Jurkat, Clone E6-1 (cell line): Measurements from ENCODE around the gene IL1RAPL2. TPM values are rescaled to one million over a fixed set of nuclear protein-coding genes. Genes with fewer than 3 reads are reported as not detected.
"Not testable (repeated sequence)": the region's sequence is repeated elsewhere in the genome, so short reads cannot be mapped to it uniquely, and the experiment has no call there.

ENCODE experiments used
- DNase-seq: peaks from one replicate; pipeline ENCODE4 v3.0.0-alpha.2; 2011; ENCODE audit warnings: low read depth, low spot score
- H3K4me3 ChIP-seq: 2 replicates; pipeline ENCODE4 v1.5.1; 2011; ENCODE audit warnings: mild to moderate bottlenecking, low read length, control low read depth, moderate library complexity
- polyA plus RNA-seq: library from polyadenylated mRNA; unstranded; fragments of >200 nt; gene quantifications from one replicate; pipeline ENCODE4 v1.2.1, GENCODE V29; 2012; ENCODE audit warnings: missing spikeins; ENCODE audit not compliant: insufficient read length, insufficient read depth

Gene IL1RAPL2
- polyA plus RNA-seq: not detected

DNA sequence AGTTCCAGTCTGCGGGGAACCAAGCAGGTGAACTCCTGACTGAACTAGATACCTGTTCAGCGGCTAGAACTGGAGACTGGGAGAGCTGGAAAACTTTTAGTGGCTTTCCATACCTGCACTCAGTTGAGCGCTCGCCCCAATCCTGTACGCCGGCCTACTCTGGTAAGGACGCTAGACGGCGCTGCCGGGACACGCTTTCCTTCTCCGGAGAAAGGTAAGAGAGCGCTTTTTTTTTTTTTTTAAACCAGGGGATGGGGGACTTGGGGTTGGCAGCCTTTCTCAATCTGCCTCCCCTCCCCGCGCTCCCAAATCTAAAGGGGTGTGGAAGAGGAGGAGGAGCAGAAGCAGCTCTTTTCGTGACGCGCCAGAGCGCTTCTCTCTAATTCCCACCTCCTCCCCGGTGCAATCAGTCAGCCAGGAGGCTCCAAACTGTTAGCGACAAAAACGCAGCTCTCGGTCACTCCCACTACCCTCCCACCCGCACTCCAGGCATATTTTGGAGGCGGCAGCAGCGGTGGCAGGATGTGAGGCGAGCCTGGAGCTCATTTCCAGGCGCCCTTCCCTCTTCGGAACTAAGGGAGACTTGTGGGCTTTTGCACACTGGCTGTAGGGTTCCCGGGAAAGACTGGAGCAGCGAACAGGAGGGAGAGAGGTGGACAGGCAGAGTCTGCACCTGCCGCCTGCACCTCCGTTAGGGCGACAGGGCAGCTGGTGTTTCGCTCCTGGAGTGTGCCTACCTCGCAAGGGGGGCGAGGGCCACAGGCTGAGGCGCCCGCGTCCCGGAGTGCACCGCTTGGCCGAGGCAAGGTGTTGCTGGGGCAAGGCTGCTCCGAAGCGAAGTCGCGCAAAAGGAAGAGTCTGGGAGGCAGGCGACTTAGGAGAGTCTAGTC lies at the start of gene IL1RAPL2:
Gene IL1RAPL2 (plus strand): TSS at position 409 of the 890 bp plus-strand sequence.
- H3K4me3 ChIP-seq: no peak within 1 kb of the TSS
- no peak for DNase-seq

DNA sequence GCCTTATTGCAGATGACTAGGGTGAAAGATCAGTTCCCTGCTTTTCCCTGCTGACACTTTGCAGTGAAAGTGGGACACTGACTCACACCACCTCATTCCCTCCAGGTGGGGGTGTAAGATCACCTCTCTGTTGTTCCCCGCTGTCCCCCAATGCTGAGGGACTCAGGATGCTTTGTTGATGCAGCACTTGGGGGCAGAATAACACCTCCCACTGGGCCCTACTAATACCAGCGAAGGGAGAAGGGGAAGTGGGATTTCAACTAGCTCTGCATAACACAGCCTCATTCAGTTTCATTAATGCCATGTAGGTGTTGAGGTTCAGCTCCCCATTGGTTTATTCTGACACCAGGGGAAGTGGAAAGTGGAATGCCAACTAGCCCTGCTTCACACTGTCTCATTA lies 43.6 kb upstream of the IL1RAPL2 start:
- no peak for DNase-seq
- H3K4me3 ChIP-seq: no peak overlapping the region

DNA sequence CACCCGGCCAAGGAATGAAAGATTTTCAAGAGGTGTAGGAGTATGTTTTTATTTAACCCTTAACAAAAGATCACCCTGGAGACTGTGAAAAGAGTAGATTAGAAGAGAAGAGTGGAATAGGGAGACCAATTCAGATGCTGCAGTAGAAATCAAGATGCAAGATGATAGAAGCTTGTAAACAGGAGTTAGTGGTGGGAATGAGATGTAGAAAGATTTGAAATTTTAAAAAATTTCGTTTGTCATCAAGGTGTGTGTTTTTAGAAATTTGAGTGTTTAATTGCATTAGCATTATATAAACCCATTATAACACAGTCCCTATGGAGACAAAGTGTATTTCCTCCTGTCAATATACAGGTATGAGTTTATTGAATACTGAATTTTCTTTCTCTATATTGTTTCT lies 42.1 kb upstream of the IL1RAPL2 start:
- H3K4me3 ChIP-seq: no peak overlapping the region
- no peak for DNase-seq

DNA sequence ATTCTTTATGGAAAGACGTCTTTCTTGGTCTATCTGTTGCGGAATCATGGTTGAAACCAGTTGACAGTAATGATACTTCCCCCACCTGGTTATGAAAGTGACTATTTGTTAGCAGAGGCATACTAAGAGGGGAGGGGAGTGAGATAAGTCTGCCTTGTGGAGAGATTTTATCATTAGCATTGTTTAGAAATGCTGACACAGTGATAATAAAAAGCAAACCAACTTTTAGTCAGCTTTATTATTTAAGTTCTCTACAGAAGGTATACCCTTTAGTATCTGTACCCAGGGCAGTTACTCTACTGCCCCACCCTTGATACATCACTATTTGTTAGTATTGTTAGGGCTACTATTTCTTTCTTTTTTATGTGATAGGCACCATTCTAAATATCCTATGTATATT lies 26.9 kb upstream of the IL1RAPL2 start:
- DNase-seq: no peak
- no peak overlapping the region for H3K4me3 ChIP-seq

DNA sequence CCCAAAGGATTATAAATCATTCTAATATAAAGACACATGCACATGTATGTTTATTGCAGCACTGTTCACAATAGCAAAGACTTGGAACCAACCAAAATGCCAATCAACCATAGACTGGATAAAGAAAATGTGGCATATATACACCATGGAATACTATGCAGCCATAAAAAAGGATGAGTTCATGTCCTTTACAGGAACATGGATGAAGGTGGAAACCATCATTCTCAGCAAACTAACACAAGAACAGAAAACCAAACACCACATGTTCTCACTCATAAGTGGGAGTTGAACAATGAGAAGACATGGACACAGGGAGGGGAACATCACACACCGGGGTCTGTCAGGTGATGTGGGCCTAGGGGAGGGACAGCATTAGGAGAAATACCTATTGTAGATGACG lies 23.6 kb upstream of the IL1RAPL2 start:
- not testable (repeated sequence) for DNase-seq, H3K4me3 ChIP-seq

DNA sequence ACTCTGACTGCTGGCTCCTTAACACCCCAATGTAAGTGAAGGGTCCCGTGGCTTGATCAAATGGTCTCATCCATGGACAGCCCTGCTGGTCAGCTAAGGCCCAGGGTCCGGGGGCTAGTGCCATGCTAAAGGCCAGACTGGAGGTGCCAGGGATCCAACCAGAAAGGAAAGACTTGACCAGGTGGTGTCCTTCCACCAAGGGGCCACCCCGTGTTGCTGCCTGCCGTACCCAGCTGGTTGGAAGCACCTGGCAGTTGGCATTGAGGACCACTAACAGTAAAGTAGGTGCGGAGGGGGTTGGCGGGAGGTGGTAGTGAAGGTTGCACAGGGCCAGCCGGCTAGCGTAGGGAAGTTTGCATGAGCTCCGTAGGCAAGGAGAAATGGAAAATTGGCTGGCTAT lies 1.7 kb upstream of the IL1RAPL2 start:
- no peak overlapping the region for H3K4me3 ChIP-seq
- no peak for DNase-seq

DNA sequence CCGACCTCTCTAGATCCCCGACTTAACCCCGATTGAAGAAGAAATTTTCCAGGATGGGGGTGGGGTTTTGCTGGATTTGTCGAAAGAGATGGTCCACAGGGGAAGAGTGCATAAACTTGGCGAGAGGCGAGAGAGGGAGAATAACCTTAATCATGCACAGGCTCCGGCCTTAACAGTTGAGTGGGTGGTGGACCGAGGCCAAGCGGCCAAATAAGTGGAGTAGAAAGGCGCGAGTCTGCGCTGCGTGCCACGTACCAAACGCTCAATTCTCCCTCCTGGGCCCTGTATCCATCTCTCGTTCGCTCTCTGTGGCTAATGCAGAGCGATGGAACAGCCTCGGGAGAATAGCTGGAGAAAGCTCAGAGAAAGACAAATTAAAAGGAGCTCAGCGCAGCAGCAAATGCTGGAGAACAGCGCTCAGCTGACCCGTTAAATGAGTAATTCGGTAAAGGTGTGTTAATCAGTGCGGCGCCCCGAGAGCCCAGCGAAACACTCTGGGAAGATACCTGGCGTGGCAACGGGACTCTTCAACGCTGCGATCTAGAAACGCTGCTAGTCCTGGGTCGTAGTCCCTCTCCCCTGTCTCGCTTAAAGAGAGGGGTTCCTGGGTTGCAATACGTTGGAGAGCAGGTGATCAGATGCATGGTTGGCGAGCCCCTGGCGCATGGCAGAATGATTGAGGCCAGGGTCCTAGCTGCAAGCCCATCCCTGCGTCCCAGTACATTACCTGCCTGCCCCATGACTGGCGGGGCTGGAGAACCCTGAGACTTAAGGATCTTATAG lies 887 bp upstream of the IL1RAPL2 start:
- no peak for DNase-seq
- no peak overlapping the region for H3K4me3 ChIP-seq

DNA sequence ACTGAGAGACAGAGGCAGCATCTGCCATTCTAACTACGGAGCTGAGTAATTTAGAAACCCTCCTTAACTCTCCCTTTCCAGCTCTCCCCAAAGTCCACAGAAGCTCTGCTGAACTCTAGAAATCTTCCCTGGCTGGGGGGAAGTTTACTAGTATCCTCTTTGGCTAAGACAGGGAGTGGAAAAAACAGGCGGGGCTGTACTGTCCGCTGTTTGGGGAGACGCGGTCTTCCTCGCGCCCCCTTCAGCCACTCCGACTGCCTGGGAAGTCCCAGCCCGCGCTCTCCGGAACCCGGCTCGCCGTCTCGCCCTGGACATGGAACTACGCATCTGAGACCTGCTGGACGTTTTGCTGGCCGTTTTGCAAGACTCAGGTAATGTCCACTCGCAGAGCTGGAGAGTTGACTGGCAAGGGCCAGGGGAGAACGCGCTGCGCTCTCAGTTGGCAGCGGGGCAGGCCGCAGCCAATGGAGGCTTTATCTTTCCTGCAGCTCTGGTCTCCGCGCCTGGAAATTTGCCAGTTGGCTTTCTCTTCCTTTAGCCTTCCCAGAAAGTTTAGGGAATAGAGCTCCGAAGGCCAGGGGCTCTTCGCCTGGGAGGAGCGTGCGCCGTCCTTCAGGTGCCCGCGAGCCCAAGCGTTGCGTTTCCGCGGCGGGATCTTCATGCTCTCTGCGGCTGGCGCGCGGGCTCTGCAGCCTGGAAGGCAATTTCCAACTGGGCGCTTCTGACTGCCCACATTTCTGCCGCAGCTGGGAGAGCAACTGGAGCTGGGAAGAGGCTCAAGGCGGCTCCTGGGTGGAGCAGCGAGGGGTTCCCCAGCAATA lies 892 bp downstream of the IL1RAPL2 start:
- no peak for DNase-seq
- H3K4me3 ChIP-seq: no peak overlapping the region

DNA sequence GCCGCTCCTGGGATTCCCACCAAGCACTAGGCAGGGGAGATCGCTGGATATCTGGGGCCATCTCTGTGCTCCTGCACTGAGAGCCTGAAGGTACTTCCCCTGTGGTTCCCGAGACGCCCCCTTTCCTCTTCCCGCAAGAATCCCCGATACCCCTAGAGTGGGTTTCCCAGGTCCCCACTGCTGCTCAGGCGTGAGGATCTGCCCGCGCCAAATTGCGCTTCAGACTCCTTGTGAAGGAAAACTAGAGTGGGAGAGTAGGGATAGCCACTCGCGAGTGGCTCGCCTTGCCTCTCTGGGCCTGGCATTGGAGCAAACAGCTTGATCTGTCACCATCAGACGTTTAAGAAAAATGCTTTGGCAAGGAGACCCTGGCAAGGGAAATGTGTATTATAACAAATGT lies 1.5 kb downstream of the IL1RAPL2 start:
- no peak for DNase-seq
- H3K4me3 ChIP-seq: no peak overlapping the region

DNA sequence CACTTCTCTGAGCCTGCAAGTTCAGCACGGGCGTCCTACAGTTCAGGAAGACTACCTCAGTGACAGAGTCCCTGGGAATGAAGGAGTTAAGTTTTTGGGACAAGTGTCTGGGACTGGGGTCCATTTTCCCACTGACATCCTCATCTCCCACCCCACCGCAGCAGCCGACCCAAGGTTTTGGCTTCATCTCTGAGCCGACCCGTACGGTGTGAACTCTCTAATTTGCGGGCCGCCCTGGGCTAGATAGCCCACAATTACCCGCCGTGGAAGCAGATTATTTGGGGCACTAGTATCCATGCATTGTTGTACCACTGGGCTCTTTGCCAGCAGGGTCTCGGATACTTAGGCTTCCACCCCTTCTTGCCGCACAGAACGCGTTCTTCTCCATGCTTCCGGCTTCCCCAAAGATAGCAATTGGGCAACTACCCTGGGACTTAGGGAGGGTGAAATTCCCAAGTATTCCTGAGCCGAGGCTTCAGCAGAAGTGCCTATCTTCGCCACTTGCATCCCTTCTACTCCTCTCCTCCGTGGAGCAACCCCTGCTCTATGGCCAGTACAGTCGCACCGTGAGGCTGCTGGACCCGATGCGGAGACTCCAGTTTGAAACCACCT lies 2.4 kb downstream of the IL1RAPL2 start:
- no peak for DNase-seq
- H3K4me3 ChIP-seq: no peak overlapping the region

DNA sequence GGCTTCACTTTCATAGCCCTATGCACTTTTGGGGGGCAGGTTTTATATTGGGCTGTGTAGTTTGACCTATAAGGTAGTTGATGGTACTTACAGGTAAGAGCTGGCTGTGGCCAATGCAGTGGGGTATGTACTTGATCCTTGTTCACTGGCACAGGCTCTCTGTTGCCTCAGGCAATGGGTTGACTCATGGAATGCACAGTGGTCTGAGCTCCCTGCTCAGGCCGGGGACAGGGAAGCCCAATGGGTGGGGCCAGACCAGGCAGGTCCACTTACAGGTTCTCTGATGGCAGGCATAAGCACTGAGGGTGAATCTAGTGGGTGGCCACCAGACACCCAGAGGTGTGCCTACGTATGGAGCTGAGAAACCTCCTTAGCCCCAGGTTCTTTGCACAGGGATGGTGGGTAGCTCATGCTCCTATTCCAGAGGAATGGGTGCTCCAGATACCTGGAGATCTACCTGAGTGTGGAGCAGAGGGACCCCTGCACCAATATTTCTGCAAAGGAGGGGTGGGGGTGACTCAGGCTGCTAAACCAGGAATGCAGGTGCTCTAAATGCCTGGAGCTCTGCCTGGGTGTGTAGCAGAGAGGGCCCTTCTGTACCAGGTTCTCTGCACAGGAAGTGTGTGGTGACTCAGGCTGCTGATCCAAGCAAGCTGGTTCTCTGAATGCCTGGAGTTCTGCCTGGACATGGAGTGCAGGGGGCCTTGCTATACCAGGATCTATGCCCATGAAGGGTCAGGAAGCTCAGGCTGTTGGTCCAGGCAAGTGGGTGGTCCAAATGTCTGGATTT lies 52.3 kb downstream of the IL1RAPL2 start:
- DNase-seq: no peak
- no peak overlapping the region for H3K4me3 ChIP-seq

DNA sequence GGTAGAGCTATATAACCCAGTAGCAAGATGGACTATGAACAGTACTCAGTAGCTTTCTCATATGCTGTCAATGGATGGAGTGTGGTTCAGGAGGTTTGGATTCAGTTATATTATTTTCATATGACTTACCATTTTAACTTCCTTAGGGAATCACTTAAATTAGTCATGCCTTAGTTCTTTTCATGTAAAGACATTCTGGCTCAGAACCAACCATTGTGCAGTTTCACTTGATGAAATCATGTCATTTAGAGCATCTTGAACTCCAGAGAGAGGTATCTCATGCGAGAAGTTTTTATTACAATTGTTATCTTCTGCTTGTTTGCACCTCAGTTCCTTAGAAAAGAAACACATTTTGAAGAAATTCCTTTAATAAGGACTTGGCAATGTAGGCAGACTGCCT lies 55.8 kb downstream of the IL1RAPL2 start:
- no peak for DNase-seq
- H3K4me3 ChIP-seq: no peak overlapping the region

DNA sequence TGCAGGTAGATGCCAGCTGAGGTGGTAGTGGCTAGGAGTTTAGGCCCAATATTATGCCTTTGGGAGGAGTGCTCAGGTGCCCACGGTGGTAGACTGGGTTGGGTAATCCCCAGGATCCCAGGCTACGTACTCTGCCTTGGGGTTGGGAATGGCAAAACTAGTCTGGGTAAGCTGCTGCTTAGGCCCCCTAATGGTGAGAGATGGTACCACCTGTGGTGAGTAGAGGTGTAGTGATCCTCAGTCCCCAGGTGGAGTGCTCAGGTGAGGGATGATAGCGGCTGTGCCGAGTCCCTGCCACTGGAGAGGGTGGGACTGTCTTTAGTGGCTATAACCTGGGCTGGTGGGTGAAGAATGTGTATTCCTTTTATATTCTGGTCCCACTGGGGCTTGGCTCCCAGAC lies 75.2 kb downstream of the IL1RAPL2 start:
- H3K4me3 ChIP-seq: no peak overlapping the region
- no peak for DNase-seq

DNA sequence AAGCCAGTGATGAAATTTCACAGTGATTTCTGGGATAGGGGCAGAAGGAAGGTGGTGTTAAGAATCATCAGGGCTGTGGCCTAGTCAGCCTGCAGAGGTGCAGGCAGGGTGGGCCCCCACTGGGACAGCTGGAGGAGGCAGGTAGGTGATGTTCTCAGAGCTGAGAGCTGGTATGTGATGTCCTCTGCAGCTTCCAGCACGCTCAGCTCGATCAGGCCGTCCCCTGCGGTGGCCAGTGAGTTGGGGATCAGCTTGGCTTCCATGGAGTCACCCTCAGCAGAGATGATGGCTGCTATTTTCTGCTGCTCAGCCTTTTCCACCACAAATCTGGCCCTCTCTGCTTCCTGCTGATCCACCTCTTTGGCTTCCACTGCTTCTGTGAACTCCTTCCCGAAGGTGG lies 81.1 kb downstream of the IL1RAPL2 start:
- DNase-seq: no peak
- H3K4me3 ChIP-seq: no peak overlapping the region

DNA sequence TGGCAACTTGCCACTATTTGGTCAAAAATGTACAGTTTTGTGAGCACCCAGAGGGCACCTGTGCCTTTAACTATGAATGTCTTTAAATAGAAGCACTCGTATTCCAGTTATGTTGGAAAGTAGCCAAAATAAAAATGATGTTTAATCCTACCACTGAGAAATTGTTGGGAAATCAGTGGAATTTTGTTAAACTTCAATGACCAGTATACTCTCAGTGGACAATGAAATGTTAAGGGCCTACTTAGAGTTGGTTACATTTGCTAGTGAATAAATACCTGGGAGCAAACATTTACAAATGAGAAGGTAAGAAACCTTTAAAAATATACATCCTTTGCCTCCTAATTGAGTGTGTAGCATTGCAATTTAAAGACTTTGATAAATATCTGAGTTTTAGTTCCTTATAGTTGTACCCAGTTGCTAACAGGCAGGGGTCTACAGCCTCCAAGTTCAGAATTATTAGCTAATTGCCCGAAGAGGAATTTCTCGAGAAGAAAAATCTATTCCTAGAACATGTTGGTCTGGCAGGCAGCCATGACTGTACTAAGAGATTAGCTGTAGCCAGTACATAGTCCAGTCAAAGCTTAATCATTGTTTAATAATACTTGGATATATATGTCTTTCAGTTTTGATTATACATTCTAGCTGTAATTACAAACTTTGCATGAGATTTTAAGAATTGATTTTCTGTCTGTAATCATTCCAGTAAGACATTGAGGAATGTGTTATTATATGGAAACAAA lies 93.2 kb downstream of the IL1RAPL2 start:
- no peak for DNase-seq
- H3K4me3 ChIP-seq: no peak overlapping the region

DNA sequence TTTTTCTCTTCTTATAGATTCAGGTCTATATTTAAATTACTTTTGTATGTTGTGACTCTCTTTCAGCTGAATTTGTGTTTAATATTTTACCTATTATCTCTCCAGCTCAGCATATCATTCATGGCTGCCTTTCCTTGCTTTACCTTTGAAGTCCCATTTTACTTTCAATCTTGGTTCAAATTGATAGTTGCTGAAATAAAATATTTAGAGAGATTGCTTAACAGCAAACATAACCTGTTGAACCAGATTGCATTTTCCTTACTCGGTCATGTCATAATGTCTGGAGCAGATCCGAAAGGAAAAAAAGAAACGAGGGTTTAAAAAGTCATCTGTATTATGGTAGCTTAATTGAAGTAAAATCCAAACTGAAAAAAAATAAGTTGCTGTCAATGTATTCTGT lies 94.1 kb downstream of the IL1RAPL2 start:
- H3K4me3 ChIP-seq: no peak overlapping the region
- DNase-seq: no peak

DNA sequence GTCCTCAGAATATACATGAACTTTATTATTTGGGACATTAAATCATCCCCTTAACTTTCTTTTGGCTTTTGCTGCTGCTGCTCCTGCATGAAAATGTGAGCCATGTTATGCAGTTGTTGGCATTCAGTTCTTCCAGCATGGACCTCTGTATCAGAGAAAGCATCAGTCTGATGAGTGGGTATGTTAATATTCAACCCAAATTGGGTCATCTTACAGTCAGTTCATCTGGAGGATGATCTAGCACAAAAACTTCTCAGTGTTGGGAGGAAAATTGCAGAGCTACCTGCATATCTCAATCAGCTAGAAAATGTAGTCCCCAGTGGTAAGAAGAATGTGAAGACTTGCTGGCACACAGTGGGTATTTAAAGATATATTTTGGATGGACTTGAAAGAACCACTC lies 96.7 kb downstream of the IL1RAPL2 start:
- no peak overlapping the region for H3K4me3 ChIP-seq
- no peak for DNase-seq

DNA sequence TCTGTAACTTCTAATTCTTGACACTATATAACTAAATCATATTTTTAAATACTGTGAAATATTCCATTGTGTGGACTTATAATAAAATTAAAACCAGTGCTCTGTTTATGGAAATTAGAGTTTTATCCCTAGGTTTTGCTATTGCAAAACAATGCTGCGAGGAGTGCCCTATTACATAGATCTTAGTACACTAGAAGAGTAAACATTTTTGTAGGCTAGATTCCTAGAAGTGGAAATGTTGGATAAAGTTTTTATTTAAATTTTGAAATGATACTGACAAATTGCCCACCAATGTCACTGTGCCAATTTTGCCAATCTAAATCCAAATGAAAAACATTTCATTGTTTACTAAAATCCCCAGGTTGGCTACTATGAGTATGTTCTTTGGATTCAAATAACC lies 99.7 kb downstream of the IL1RAPL2 start:
- no peak for DNase-seq
- H3K4me3 ChIP-seq: no peak overlapping the region
